B cell (primary cell): ENCODE measurements around the gene HSBP1L1. TPM values are rescaled to one million over a fixed set of nuclear protein-coding genes. Genes with fewer than 3 reads are reported as not detected.
"Not testable (repeated sequence)": the region's sequence is repeated elsewhere in the genome, so short reads cannot be mapped to it uniquely, and the experiment has no call there.

Experiments used
- ATAC-seq: fragments of 200-7000 bp; cut with Tn5 transposase; one replicate; pipeline ENCODE4 v1.10.0; 2021; ENCODE audit warnings: low read depth, mild to moderate bottlenecking, moderate number of reproducible peaks, moderate library complexity
- CTCF ChIA-PET: fragments of 350-600 bp; sonication (Branson Sonifier 250); formaldehyde crosslinking; loops from one replicate; lab custom pipeline; 2021; ENCODE audit warnings: antibody characterized with exemption, inconsistent platforms; lab: Charles Lee
- POLR2A ChIA-PET: fragments of 350-600 bp; sonication (Branson Sonifier 250); formaldehyde crosslinking; loops from one replicate; lab custom pipeline; 2021; ENCODE audit warnings: antibody characterized with exemption; lab: Charles Lee
- DNase-seq: peaks from one replicate; pipeline ENCODE4 v3.0.0; 2013
- H2AFZ ChIP-seq: 2 replicates; pipeline ENCODE4 v1.6.1; 2012; ENCODE audit warnings: mild to moderate bottlenecking, low read depth, low read length; ENCODE audit not compliant: insufficient read depth, poor library complexity, severe bottlenecking
- H3K27ac ChIP-seq, 2 donors: 1 replicate in 1 of 2; 2 replicates in 1 of 2; pipeline ENCODE4 v1.5.1; 2012 to 2013; ENCODE audit warnings: low read length in 2 of 2, mild to moderate bottlenecking in 2 of 2, moderate library complexity in 1 of 2
- H3K27me3 ChIP-seq, 4 experiments: fragments of 200-600 bp in 1 of 4; sonication (generic) in 1 of 4; replicated peaks in 1 of 4; 1 replicate in 2 of 4; 2 replicates in 2 of 4; pipeline versions ENCODE4 v1.6.1 to v1.7.0; 2013 to 2016; ENCODE audit warnings: low read length in 3 of 4, mild to moderate bottlenecking in 2 of 4, mixed read lengths in 1 of 4, moderate library complexity in 1 of 4; ENCODE audit not compliant: insufficient read depth in 4 of 4, control insufficient read depth in 3 of 4; ENCODE audit errors: control extremely low read depth in 1 of 4
- H3K36me3 ChIP-seq, 2 experiments: replicated peaks in 1 of 2; 1 replicate in 1 of 2; 2 replicates in 1 of 2; pipeline versions ENCODE4 v1.6.1 to v1.7.1; 2013; ENCODE audit warnings: low read length in 1 of 2; ENCODE audit not compliant: insufficient read depth in 2 of 2, control insufficient read depth in 1 of 2; ENCODE audit errors: control extremely low read depth in 1 of 2, extremely low read depth in 1 of 2
- H3K4me1 ChIP-seq, 2 donors: fragments of 200-600 bp in 1 of 2; sonication (generic) in 1 of 2; 1 replicate in 1 of 2; 2 replicates in 1 of 2; pipeline versions ENCODE4 v1.5.1 to v1.6.1; 2013 to 2017; ENCODE audit warnings: low read length in 2 of 2; ENCODE audit not compliant: control insufficient read depth in 2 of 2, insufficient read depth in 2 of 2
- H3K4me2 ChIP-seq: replicated peaks from 2 replicates; pipeline ENCODE3; 2012; ENCODE audit warnings: mild to moderate bottlenecking, low read depth, low read length; ENCODE audit not compliant: poor library complexity, severe bottlenecking
- H3K4me3 ChIP-seq, 5 experiments: fragments of 200-600 bp in 1 of 5; sonication (generic) in 1 of 5; 1 replicate in 3 of 5; 2 replicates in 2 of 5; pipeline versions ENCODE4 v1.5.1 to v1.7.0; 2011 to 2016; ENCODE audit warnings: low read length in 4 of 5, mild to moderate bottlenecking in 4 of 5, low read depth in 2 of 5, control low read depth in 1 of 5, moderate library complexity in 1 of 5; ENCODE audit not compliant: insufficient read depth in 1 of 5; ENCODE audit errors: control extremely low read depth in 1 of 5, extremely low read depth in 1 of 5
- H3K79me2 ChIP-seq: fragments of 200-600 bp; sonication (generic); one replicate; pipeline ENCODE4 v1.6.0; 2016; ENCODE audit warnings: low read length; ENCODE audit not compliant: control insufficient read depth, insufficient read depth
- H3K9ac ChIP-seq: fragments of 200-600 bp; sonication (generic); 2 replicates; pipeline ENCODE4 v1.6.1; 2017; ENCODE audit warnings: mild to moderate bottlenecking, low read length, moderate library complexity
- H3K9me3 ChIP-seq, 3 donors: one replicate each; pipeline versions ENCODE4 v1.6.1 to v1.7.1; 2013; ENCODE audit warnings: low read length in 2 of 3; ENCODE audit not compliant: control insufficient read depth in 2 of 3, insufficient read depth in 1 of 3; ENCODE audit errors: control extremely low read depth in 1 of 3
- H4K20me1 ChIP-seq: 2 replicates; pipeline ENCODE4 v1.6.0; 2012; ENCODE audit warnings: mild to moderate bottlenecking, low read length; ENCODE audit not compliant: insufficient read depth, control insufficient read depth, poor library complexity, severe bottlenecking
- H3K27ac Mint-ChIP-seq: one replicate; pipeline ENCODE4 v1.8.0; 2021; ENCODE audit warnings: mixed read lengths
- H3K27me3 Mint-ChIP-seq: one replicate; pipeline ENCODE4 v1.8.0; 2021; ENCODE audit warnings: mixed read lengths
- H3K4me1 Mint-ChIP-seq: one replicate; pipeline ENCODE4 v1.8.0; 2021; ENCODE audit warnings: mixed read lengths
- H3K4me3 Mint-ChIP-seq: one replicate; pipeline ENCODE4 v1.8.0; 2021; ENCODE audit warnings: mixed read lengths
- H3K9me3 Mint-ChIP-seq: one replicate; pipeline ENCODE4 v1.8.0; 2022; ENCODE audit warnings: mixed read lengths; ENCODE audit not compliant: insufficient read depth
- EZH2 ChIP-seq: IDR thresholded peaks from 2 replicates; pipeline ENCODE4 v1.6.1; 2012; ENCODE audit warnings: borderline replicate concordance, low read depth, mild to moderate bottlenecking, moderate library complexity, low read length; ENCODE audit not compliant: insufficient read depth, poor library complexity, severe bottlenecking
- WGBS: methylation state at CpG from one replicate; pipeline ENCODE4 v1.1.5; 2013; ENCODE audit warnings: missing lambda C conversion rate; ENCODE audit not compliant: insufficient coverage; 5-methylcytosine and 5-hydroxymethylcytosine counted together
- intact Hi-C: fragments of 100-400 bp; cut with micrococcal nuclease; formaldehyde crosslinking; loops from one replicate; pipeline ENCODE4 v1.10.0; 2022
- polyA plus RNA-seq: library from polyadenylated mRNA; depleted of rRNA; stranded (reverse); fragments of >200 nt; gene quantifications from 2 replicates; pipeline ENCODE4 v1.2.3, GENCODE V29; 2012
- total RNA-seq, 2 donors: library from RNA; stranded (reverse); fragments of 120-200 nt in 1 of 2; gene quantifications; 1 replicate in 1 of 2; 2 replicates in 1 of 2; pipeline versions ENCODE4 v1.2.3 to v1.2.4, GENCODE V29; 2013 to 2022
- TF ChIP-seq, protein P1 (sequence below): fragments of 200-600 bp; IDR thresholded peaks from one replicate; pipeline ENCODE4 v1.8.0; 2022; ENCODE audit warnings: antibody characterized with exemption, mild to moderate bottlenecking

HSBP1L1 gene
- total and polyA plus RNA-seq, 2 donors (not counting 1 experiment from before 2014, with no cell fraction given), result 4.6 to 7.2 TPM

DNA sequence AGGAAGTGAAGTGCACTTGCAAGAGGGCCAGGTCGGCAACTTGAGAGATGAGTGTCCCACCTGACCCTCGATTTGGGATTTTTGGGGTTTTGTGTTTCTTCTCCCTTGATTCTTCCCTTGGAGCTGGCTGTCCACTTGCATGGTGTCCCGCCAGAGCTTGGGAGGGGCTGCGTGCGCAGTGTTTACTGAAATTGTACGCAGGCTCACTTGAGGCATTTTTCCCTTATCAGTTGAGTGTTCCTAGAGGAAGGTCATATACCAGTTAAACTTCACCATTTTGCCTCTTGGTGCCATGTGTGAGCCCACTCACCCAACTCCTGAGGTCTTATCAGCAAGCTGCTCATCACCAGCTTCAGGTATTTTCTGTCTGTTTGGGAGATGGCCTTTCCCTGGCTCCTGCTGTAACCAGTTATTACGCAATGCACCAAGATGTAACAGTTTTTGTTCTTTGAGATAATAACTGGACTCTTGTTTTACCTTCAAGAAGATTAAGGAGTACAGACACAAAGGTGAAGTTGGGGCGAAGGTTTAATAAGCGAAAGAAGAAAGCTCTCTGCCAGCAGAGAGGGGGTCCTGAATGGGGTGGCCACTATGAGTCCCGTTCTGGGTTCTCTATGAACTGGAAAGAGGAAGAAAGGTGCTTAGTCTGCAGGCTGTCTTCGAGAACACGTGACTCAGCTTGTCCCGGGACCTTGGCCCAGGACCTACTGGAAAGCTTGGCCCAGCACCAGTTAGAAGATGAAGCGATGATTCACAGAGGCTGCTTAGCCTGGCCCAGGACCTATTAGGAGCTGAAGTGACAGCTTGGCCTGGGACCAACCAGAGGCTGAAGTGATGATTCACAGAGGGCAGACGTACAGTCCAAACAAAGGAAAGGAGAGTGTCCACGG, 45.5 kb downstream of the HSBP1L1 start:
- no peak overlapping the region for H3K27ac ChIP-seq
- 96% methylated on average over 15 of the region's 16 CpGs for WGBS
- ChIA-PET POLR2A (no interaction called here), CTCF (no interaction called here)
- Mint-ChIP-seq H3K4me3 (no peak overlapping the region), H3K27ac (no peak overlapping the region), H3K9me3 (peaks cover 22% of the 10 kb centered on the region), H3K27me3 (no peaks in the 10 kb centered on the region), H3K4me1 (peaks cover 2% of the 10 kb centered on the region)
- no peak overlapping the region for H3K9ac ChIP-seq
- no peaks in the 10 kb centered on the region for H3K27me3 ChIP-seq
- TF ChIP-seq, protein P1, sequence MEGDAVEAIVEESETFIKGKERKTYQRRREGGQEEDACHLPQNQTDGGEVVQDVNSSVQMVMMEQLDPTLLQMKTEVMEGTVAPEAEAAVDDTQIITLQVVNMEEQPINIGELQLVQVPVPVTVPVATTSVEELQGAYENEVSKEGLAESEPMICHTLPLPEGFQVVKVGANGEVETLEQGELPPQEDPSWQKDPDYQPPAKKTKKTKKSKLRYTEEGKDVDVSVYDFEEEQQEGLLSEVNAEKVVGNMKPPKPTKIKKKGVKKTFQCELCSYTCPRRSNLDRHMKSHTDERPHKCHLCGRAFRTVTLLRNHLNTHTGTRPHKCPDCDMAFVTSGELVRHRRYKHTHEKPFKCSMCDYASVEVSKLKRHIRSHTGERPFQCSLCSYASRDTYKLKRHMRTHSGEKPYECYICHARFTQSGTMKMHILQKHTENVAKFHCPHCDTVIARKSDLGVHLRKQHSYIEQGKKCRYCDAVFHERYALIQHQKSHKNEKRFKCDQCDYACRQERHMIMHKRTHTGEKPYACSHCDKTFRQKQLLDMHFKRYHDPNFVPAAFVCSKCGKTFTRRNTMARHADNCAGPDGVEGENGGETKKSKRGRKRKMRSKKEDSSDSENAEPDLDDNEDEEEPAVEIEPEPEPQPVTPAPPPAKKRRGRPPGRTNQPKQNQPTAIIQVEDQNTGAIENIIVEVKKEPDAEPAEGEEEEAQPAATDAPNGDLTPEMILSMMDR, result no peak
- H2AFZ ChIP-seq, result no peak overlapping the region
- no peak overlapping the region for H3K4me2 ChIP-seq
- H3K36me3 ChIP-seq, result no peaks in the 10 kb centered on the region
- no peak overlapping the region for H3K4me3 ChIP-seq
- intact Hi-C loops, result no loop called here
- H3K79me2 ChIP-seq, result no peaks in the 10 kb centered on the region
- no peaks in the 10 kb centered on the region for H4K20me1 ChIP-seq
- DNase-seq (no peak), ATAC-seq (no peak)
- no peaks in the 10 kb centered on the region for H3K4me1 ChIP-seq
- peaks cover 0 to 52% (median 4%) of the 10 kb centered on the region in 3 donors for H3K9me3 ChIP-seq

DNA sequence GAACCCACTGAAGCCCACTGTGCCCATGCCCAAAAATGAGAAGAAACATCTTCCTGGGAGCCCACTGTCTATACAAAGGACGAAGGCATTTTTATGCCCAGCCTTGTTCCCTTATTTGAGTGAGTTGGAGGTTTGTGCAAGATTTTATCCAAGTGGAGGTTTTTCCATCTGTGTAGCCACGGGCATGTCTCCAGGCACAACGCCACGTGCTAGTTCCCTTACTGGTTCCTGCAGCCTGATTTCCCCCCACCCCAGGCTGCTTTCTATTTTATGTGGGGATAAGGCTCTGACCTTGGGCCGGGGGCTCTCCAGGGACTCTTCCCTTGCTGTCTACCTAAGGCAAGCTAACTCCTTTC, 46.1 kb downstream of the HSBP1L1 start:
- ChIA-PET CTCF (no interaction called here), POLR2A (no interaction called here)
- Histone ChIP-seq H3K79me2 (no peaks in the 10 kb centered on the region), H3K36me3 (no peaks in the 10 kb centered on the region), H3K9me3 (peaks cover 0 to 51% (median 4%) of the 10 kb centered on the region in 3 donors), H3K4me1 (no peaks in the 10 kb centered on the region), H3K4me3 (no peak overlapping the region), H3K27ac (no peak overlapping the region), H3K27me3 (no peaks in the 10 kb centered on the region), H4K20me1 (no peaks in the 10 kb centered on the region), H3K9ac (no peak overlapping the region), H2AFZ (no peak overlapping the region), H3K4me2 (no peak overlapping the region)
- Mint-ChIP-seq H3K4me3 (no peak overlapping the region), H3K9me3 (peaks cover 22% of the 10 kb centered on the region), H3K4me1 (no peaks in the 10 kb centered on the region), H3K27ac (no peak overlapping the region), H3K27me3 (no peaks in the 10 kb centered on the region)
- ATAC-seq, result no peak
- 90% methylated on average over 1 of the region's 5 CpGs for WGBS
- intact Hi-C loops, result no loop called here
- TF ChIP-seq, protein P1, result no peak
- TF ChIP-seq EZH2, result no peak
- no peak for DNase-seq

- H3K4me1 Mint-ChIP-seq, H3K36me3 ChIP-seq, H3K27ac ChIP-seq, H3K27me3 Mint-ChIP-seq, H3K4me3 Mint-ChIP-seq, POLR2A ChIA-PET, H3K79me2 ChIP-seq, H3K27me3 ChIP-seq, H3K4me3 ChIP-seq, DNase-seq, H2AFZ ChIP-seq, H3K27ac Mint-ChIP-seq, H3K4me1 ChIP-seq, H3K4me2 ChIP-seq, intact Hi-C loops, ATAC-seq, H3K9ac ChIP-seq, H4K20me1 ChIP-seq, CTCF ChIA-PET: not testable (repeated sequence)
- WGBS, result 100% methylated on average over 1 of the region's 14 CpGs
- peaks cover 0 to 51% (median 2%) of the 10 kb centered on the region in 3 donors for H3K9me3 ChIP-seq
- peaks cover 22% of the 10 kb centered on the region for H3K9me3 Mint-ChIP-seq
Observed at GRCh38 chr18:80011496-80012137, 47.2 kb downstream of the HSBP1L1 start.
